Measurements from ENCODE around the gene HIVEP2.

Gene HIVEP2

GRCh38 chr6:142749556-142749955, 195.4 kb downstream of the HIVEP2 start:
- no peak overlapping the region for H3K4me3 ChIP-seq (replicated peaks; ENCODE audit: insufficient read depth, low read length)
- H3K27ac ChIP-seq (replicated peaks), result no peak overlapping the region
- no peaks in the 10 kb centered on the region for H3K27me3 ChIP-seq (ENCODE audit: insufficient read depth, poor library complexity, severe bottlenecking)
- TF ChIP-seq, protein P1, sequence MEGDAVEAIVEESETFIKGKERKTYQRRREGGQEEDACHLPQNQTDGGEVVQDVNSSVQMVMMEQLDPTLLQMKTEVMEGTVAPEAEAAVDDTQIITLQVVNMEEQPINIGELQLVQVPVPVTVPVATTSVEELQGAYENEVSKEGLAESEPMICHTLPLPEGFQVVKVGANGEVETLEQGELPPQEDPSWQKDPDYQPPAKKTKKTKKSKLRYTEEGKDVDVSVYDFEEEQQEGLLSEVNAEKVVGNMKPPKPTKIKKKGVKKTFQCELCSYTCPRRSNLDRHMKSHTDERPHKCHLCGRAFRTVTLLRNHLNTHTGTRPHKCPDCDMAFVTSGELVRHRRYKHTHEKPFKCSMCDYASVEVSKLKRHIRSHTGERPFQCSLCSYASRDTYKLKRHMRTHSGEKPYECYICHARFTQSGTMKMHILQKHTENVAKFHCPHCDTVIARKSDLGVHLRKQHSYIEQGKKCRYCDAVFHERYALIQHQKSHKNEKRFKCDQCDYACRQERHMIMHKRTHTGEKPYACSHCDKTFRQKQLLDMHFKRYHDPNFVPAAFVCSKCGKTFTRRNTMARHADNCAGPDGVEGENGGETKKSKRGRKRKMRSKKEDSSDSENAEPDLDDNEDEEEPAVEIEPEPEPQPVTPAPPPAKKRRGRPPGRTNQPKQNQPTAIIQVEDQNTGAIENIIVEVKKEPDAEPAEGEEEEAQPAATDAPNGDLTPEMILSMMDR (IDR thresholded peaks at IDR 0.05; ENCODE audit: insufficient read depth, low read length), result no peak
- TF ChIP-seq SPI1 (IDR thresholded peaks at IDR 0.05; ENCODE audit: borderline replicate concordance, low read depth) (no peak), POLR2AphosphoS5 (IDR thresholded peaks at IDR 0.05; ENCODE audit: low read depth) (no peak), REST (IDR thresholded peaks at IDR 0.05; ENCODE audit: insufficient replicate concordance, low read depth) (no peak), GABPA (IDR thresholded peaks at IDR 0.05; ENCODE audit: low read depth) (no peak)
- DNase-seq (ENCODE audit: low read depth in 1 of 2, low spot score in 1 of 2), result no peak

DNA sequence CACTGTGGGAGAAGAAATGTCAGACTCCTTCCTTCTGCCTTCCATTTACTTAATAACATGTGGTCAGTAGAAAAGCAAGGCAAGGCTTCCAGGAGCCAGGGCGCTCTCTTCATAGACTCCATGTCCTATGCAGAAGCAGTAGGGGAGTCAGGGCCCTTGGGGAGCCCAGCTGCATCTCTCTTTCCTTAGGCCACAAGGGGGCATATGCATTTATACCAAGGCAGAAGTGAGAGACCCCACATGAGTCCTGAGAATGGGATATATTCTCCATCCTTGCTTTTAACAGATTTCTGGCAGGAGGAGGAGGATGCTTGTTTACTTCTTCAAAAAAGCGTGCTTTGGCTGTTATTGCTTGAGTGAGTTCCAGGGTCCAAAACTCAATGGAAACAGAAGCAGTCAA, 198.5 kb downstream of the HIVEP2 start:
- DNase-seq (ENCODE audit: low read depth in 1 of 2, low spot score in 1 of 2), result no peak
- H3K27me3 ChIP-seq (ENCODE audit: insufficient read depth, poor library complexity, severe bottlenecking), result no peaks in the 10 kb centered on the region
- TF ChIP-seq REST (IDR thresholded peaks at IDR 0.05; ENCODE audit: insufficient replicate concordance, low read depth) (no peak), SPI1 (IDR thresholded peaks at IDR 0.05; ENCODE audit: borderline replicate concordance, low read depth) (no peak), POLR2AphosphoS5 (IDR thresholded peaks at IDR 0.05; ENCODE audit: low read depth) (no peak), GABPA (IDR thresholded peaks at IDR 0.05; ENCODE audit: low read depth) (no peak)
- TF ChIP-seq, protein P1 (IDR thresholded peaks at IDR 0.05; ENCODE audit: insufficient read depth, low read length), result no peak

GRCh38 chr6:142744836-142745235, 200.1 kb downstream of the HIVEP2 start:
- H3K4me3 ChIP-seq (replicated peaks; ENCODE audit: insufficient read depth, low read length), result no peak overlapping the region
- no peaks in the 10 kb centered on the region for H3K27me3 ChIP-seq (ENCODE audit: insufficient read depth, poor library complexity, severe bottlenecking)
- DNase-seq (ENCODE audit: low read depth in 1 of 2, low spot score in 1 of 2), result no peak
- TF ChIP-seq POLR2AphosphoS5 (IDR thresholded peaks at IDR 0.05; ENCODE audit: low read depth) (no peak), REST (IDR thresholded peaks at IDR 0.05; ENCODE audit: insufficient replicate concordance, low read depth) (no peak), SPI1 (IDR thresholded peaks at IDR 0.05; ENCODE audit: borderline replicate concordance, low read depth) (no peak), GABPA (IDR thresholded peaks at IDR 0.05; ENCODE audit: low read depth) (no peak)
- TF ChIP-seq, protein P1 (IDR thresholded peaks at IDR 0.05; ENCODE audit: insufficient read depth, low read length), result no peak
- no peak overlapping the region for H3K27ac ChIP-seq (replicated peaks)

More for the DNA sequence above, 198.5 kb downstream of the HIVEP2 start:
- no peak overlapping the region for H3K4me3 ChIP-seq (replicated peaks; ENCODE audit: insufficient read depth, low read length)
- H3K27ac ChIP-seq (replicated peaks), result no peak overlapping the region

Data from HL-60 (cell line).